ENCODE data around the gene LRRC73.
"Not testable (repeated sequence)": the region's sequence is repeated elsewhere in the genome, so short reads cannot be mapped to it uniquely, and the experiment has no call there.

LRRC73 gene

GRCh38 chr6:43459535-43459934 lies 50.6 kb downstream of the LRRC73 start:
- DNase-seq = no peak

- DNase-seq = not testable (repeated sequence)
These were observed 52.0 kb downstream of the LRRC73 start for GRCh38 chr6:43458154-43458553.

- DNase-seq = no peak
These were observed 52.5 kb downstream of the LRRC73 start for GRCh38 chr6:43457643-43458042.
